ENCODE data around the gene TM4SF4. TPM values are rescaled to one million over a fixed set of nuclear protein-coding genes. Genes with fewer than 3 reads are reported as not detected.

Gene TM4SF4
- total and polyA plus RNA-seq, 2 experiments from 2014 or later, result 0.46 TPM; not detected in 1

DNA sequence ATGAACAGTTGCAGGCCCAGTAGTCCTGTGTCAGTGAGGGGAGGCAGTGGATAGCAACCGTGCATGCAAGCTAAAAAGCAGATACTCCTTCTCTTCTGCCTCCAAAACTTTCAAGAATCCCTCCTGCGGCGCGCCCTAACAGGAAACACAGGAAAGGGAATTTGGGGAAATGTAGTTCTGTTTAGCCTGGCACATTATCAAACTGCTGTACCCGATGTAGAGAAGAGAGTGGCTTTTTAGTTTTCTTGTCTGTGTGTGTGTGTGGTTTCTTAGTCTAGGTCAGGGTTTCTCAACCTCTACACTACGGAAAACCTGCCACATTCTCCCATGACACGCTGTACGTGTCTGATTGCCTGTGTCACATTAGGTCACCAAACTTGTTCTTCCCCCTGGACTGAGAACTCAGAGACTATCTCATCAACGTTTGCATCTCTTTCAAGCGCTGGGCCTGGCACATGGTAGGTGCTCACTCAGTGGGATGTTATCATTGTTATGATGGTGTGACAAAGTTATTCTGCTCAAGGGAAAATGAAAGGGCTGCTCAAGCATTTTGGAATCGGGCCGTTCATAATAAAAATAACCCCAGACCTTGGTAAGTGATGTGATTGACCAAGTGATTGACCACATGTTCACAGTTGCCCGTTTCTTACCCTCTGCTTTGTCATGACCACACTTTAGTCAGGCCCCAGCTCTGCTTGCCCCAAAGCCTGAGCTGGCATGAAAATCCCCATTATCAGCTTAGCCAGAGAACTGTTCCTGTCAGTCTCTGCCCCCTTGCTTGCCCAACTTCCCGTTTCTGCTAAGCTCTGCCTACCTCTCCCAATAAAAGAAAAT is 33.2 kb downstream of the TM4SF4 start:
- peaks cover 3% of the 10 kb centered on the region for H3K27me3 ChIP-seq
- H3K4me1 ChIP-seq (ENCODE audit: low read depth), result no peaks in the 10 kb centered on the region
- no peaks in the 10 kb centered on the region for H3K36me3 ChIP-seq
- H3K4me3 ChIP-seq, result no peak overlapping the region
- TF ChIP-seq, protein P1, sequence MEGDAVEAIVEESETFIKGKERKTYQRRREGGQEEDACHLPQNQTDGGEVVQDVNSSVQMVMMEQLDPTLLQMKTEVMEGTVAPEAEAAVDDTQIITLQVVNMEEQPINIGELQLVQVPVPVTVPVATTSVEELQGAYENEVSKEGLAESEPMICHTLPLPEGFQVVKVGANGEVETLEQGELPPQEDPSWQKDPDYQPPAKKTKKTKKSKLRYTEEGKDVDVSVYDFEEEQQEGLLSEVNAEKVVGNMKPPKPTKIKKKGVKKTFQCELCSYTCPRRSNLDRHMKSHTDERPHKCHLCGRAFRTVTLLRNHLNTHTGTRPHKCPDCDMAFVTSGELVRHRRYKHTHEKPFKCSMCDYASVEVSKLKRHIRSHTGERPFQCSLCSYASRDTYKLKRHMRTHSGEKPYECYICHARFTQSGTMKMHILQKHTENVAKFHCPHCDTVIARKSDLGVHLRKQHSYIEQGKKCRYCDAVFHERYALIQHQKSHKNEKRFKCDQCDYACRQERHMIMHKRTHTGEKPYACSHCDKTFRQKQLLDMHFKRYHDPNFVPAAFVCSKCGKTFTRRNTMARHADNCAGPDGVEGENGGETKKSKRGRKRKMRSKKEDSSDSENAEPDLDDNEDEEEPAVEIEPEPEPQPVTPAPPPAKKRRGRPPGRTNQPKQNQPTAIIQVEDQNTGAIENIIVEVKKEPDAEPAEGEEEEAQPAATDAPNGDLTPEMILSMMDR (IDR thresholded peaks at IDR 0.05; ENCODE audit: low read depth, low read length), result no peak
- DNase-seq (ENCODE audit: low read depth in 1 of 2, low spot score in 1 of 2), result peak in 1 of 2 donors; percentile 72
- no peaks in the 10 kb centered on the region for H3K9me3 ChIP-seq (ENCODE audit: low read depth)
- H3K27ac ChIP-seq, result no peak overlapping the region

DNA sequence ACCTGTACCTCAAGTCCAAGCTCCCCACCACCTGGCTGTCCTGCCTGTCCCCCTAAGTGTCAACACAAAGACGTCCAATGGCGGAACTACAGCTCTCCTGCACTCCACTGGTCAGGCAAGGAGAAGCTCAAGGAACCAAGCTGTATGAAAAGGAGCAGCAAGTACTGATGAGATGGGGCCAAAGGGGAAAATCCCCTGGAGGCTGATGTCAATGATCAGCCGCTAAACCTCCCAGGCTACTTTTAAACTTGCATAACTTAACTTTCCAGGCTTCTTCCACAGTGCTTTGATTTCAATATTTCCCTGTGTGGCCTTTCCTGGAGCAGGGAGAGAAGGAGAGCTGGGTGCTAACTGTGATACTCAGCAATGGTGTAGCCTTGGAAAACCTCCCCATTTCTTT is 35.0 kb downstream of the TM4SF4 start:
- no peaks in the 10 kb centered on the region for H3K9me3 ChIP-seq (ENCODE audit: low read depth)
- no peaks in the 10 kb centered on the region for H3K36me3 ChIP-seq
- peaks cover 3% of the 10 kb centered on the region for H3K27me3 ChIP-seq
- DNase-seq (ENCODE audit: low read depth in 1 of 2, low spot score in 1 of 2), result no peak
- TF ChIP-seq, protein P1 (IDR thresholded peaks at IDR 0.05; ENCODE audit: low read depth, low read length), result no peak
- no peak overlapping the region for H3K27ac ChIP-seq
- no peak overlapping the region for H3K4me3 ChIP-seq
- no peaks in the 10 kb centered on the region for H3K4me1 ChIP-seq (ENCODE audit: low read depth)

DNA sequence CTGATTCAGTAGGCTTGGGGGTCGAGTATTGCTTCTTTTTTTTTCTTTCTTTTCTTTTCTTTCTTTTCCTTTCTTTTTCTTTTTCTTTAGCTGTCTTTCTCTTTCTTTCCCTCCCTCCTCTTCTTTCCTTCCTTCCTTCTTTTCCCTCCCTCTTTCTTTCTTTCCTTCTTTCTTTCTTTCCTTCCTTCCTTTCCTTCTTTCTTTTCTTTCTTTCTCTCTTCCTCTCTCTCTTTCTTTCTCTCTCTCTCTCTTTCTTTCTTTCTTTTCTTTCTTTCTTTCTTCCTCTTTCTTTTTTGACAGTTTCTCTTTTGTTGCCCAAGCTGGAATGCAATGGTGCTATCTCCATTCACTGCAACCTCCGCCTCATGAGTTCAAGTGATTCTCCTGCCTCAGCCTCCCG is 36.0 kb downstream of the TM4SF4 start:
- DNase-seq (ENCODE audit: low read depth in 1 of 2, low spot score in 1 of 2), result no peak
- no peak overlapping the region for H3K27ac ChIP-seq
- H3K4me1 ChIP-seq (ENCODE audit: low read depth), result no peaks in the 10 kb centered on the region
- H3K36me3 ChIP-seq, result no peaks in the 10 kb centered on the region
- H3K9me3 ChIP-seq (ENCODE audit: low read depth), result no peaks in the 10 kb centered on the region
- TF ChIP-seq, protein P1 (IDR thresholded peaks at IDR 0.05; ENCODE audit: low read depth, low read length), result no peak
- H3K4me3 ChIP-seq, result no peak overlapping the region
- peaks cover 3% of the 10 kb centered on the region for H3K27me3 ChIP-seq

DNA sequence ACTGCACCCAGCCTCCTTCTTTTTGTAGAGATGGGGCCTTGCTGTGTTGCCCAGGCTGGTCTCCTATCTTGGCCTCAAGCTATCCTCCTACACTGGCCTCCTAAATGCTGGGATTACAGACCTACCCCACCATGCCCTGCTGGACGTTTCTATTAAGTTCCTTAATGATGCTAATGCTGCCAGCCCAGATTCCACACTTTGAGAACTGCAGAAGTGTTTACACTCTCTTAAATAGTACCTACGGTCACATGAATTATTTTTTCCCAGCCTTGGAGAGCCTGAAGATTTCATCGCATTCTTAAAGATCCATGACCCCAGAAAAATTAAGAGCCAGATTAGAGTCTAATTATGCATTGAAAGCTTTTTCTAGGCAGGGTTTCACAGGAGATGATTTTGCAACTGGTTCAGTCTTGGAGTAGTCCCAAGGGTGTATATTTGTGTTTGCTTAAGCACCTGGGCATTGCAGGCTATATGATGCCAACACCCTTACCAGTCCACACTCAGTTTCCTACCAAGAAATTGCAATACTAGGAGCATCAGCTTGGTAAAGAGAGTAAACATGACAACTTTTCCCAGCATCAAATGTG is 36.6 kb downstream of the TM4SF4 start:
- H3K9me3 ChIP-seq (ENCODE audit: low read depth), result no peaks in the 10 kb centered on the region
- DNase-seq (ENCODE audit: low read depth in 1 of 2, low spot score in 1 of 2), result no peak
- no peak overlapping the region for H3K27ac ChIP-seq
- no peak overlapping the region for H3K4me3 ChIP-seq
- no peaks in the 10 kb centered on the region for H3K36me3 ChIP-seq
- H3K4me1 ChIP-seq (ENCODE audit: low read depth), result no peaks in the 10 kb centered on the region
- peaks cover 3% of the 10 kb centered on the region for H3K27me3 ChIP-seq
- TF ChIP-seq, protein P1 (IDR thresholded peaks at IDR 0.05; ENCODE audit: low read depth, low read length), result no peak

DNA sequence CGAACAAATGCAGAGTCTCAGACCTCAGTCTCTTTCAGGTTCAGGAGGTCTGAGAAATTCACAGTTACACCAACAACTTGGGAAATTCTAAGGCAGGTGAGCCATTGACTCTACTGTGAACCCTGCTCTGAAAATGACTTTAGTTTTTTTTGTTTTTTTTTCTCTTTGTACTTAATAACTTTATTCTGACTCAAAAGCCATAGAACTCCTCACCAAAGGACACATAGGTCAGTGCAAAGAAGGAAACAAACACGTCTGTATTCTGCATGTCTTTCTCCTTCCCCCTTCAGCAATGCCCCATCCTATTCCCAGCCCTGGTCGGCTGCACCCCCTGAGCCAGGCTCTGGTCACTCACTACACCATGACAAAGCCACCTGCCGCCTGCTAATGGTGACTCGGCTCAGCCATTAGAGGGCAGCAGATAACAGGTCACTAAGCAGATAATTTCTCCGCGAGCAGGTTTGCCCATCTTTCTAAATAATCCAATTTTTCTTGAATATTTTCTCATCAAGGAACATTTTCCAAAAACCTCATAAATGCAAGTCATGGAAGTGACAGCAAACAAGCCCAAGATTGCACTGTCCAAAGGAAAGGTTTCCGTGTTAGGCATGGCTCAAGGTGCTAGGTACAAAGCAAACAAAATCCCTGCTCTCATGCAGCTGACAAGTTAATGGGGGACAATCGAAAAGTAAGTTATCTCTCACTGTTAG is 37.7 kb downstream of the TM4SF4 start:
- H3K27me3 ChIP-seq, result peaks cover 3% of the 10 kb centered on the region
- H3K4me1 ChIP-seq (ENCODE audit: low read depth), result no peaks in the 10 kb centered on the region
- H3K9me3 ChIP-seq (ENCODE audit: low read depth), result no peaks in the 10 kb centered on the region
- H3K4me3 ChIP-seq, result no peak overlapping the region
- peaks cover 2% of the 10 kb centered on the region for H3K36me3 ChIP-seq
- TF ChIP-seq, protein P1 (IDR thresholded peaks at IDR 0.05; ENCODE audit: low read depth, low read length), result peak; percentile 71
- peak; percentile 75 to 78 for DNase-seq (ENCODE audit: low read depth in 1 of 2, low spot score in 1 of 2)
- no peak overlapping the region for H3K27ac ChIP-seq

All from cardiac muscle cell (in vitro differentiated cells and primary cell).